Trophoblast cell (in vitro differentiated cells and primary cell): ENCODE results near the gene RBM26.

Experiments used
- DNase-seq, 2 donors: peaks; one replicate each; pipeline ENCODE4 v3.0.0-alpha.2; 2016
- H2AFZ ChIP-seq: 2 replicates; pipeline ENCODE4 v1.6.1; 2013; ENCODE audit warnings: low read length, moderate library complexity, mild to moderate bottlenecking; ENCODE audit not compliant: insufficient read depth, poor library complexity
- H2AK5ac ChIP-seq: 2 replicates; pipeline ENCODE4 v1.6.1; 2013; ENCODE audit warnings: mild to moderate bottlenecking, low read length
- H2BK120ac ChIP-seq: 2 replicates; pipeline ENCODE4 v1.6.1; 2013; ENCODE audit warnings: low read length, mild to moderate bottlenecking, moderate library complexity; ENCODE audit not compliant: insufficient read depth, poor library complexity
- H2BK12ac ChIP-seq: 2 replicates; pipeline ENCODE4 v1.6.1; 2013; ENCODE audit warnings: mild to moderate bottlenecking, low read length, moderate library complexity
- H2BK5ac ChIP-seq: 2 replicates; pipeline ENCODE4 v1.6.1; 2013; ENCODE audit warnings: low read length, low read depth, moderate library complexity, mild to moderate bottlenecking; ENCODE audit not compliant: poor library complexity
- H3K14ac ChIP-seq: 2 replicates; pipeline ENCODE4 v1.6.1; 2013; ENCODE audit warnings: mild to moderate bottlenecking, low read length
- H3K18ac ChIP-seq: 2 replicates; pipeline ENCODE4 v1.6.1; 2013; ENCODE audit warnings: mild to moderate bottlenecking, low read length
- H3K23ac ChIP-seq: 2 replicates; pipeline ENCODE4 v1.6.1; 2013; ENCODE audit warnings: low read length
- H3K27ac ChIP-seq: 2 replicates; pipeline ENCODE4 v1.5.1; 2013; ENCODE audit warnings: low read depth, mild to moderate bottlenecking, inconsistent platforms, low read length, moderate library complexity
- H3K27me3 ChIP-seq: 2 replicates; pipeline ENCODE4 v1.6.1; 2013; ENCODE audit warnings: inconsistent platforms, mild to moderate bottlenecking, low read length, moderate library complexity; ENCODE audit not compliant: insufficient read depth
- H3K36me3 ChIP-seq, 2 experiments: 1 replicate in 1 of 2; 2 replicates in 1 of 2; pipeline ENCODE4 v1.6.1; 2013; ENCODE audit warnings: low read length in 2 of 2, mild to moderate bottlenecking in 2 of 2, moderate library complexity in 1 of 2; ENCODE audit not compliant: insufficient read depth in 2 of 2, control insufficient read depth in 1 of 2
- H3K4ac ChIP-seq: 2 replicates; pipeline ENCODE4 v1.6.1; 2013; ENCODE audit warnings: low read depth, mild to moderate bottlenecking, low read length, moderate library complexity
- H3K4me1 ChIP-seq, 2 experiments: 1 replicate in 1 of 2; 2 replicates in 1 of 2; pipeline ENCODE4 v1.6.1; 2013; ENCODE audit warnings: low read length in 2 of 2, mild to moderate bottlenecking in 2 of 2, moderate library complexity in 1 of 2; ENCODE audit not compliant: insufficient read depth in 2 of 2, control insufficient read depth in 1 of 2
- H3K4me2 ChIP-seq: 2 replicates; pipeline ENCODE4 v1.6.1; 2013; ENCODE audit warnings: inconsistent platforms, mild to moderate bottlenecking, low read length, moderate library complexity
- H3K4me3 ChIP-seq: 2 replicates; pipeline ENCODE4 v1.5.1; 2013; ENCODE audit warnings: mild to moderate bottlenecking, low read depth, low read length, inconsistent platforms
- H3K79me1 ChIP-seq: one replicate; pipeline ENCODE4 v1.6.1; 2013; ENCODE audit warnings: low read length
- H3K79me2 ChIP-seq: 2 replicates; pipeline ENCODE4 v1.6.1; 2013; ENCODE audit warnings: low read length, mild to moderate bottlenecking; ENCODE audit not compliant: control insufficient read depth, insufficient read depth, poor library complexity
- H3K9ac ChIP-seq: 2 replicates; pipeline ENCODE4 v1.6.1; 2013; ENCODE audit warnings: mild to moderate bottlenecking, low read length
- H3K9me3 ChIP-seq: 2 replicates; pipeline ENCODE4 v1.6.1; 2013; ENCODE audit warnings: low read depth, mild to moderate bottlenecking, control low read depth, inconsistent platforms, low read length; ENCODE audit not compliant: insufficient read depth
- H4K12ac ChIP-seq: 2 replicates; pipeline ENCODE4 v1.6.1; 2013; ENCODE audit warnings: low read depth, mild to moderate bottlenecking, low read length, moderate library complexity
- H4K8ac ChIP-seq: 2 replicates; pipeline ENCODE4 v1.6.1; 2013; ENCODE audit warnings: low read depth, mild to moderate bottlenecking, low read length, moderate library complexity
- H4K91ac ChIP-seq: one replicate; pipeline ENCODE4 v1.6.1; 2013; ENCODE audit warnings: low read depth, mild to moderate bottlenecking, low read length, moderate library complexity
- WGBS: extraction: QIAGEN DNeasy Blood & Tissue Kit; methylation state at CpG from one replicate; pipeline ENCODE4 v1.1.7; 2013; ENCODE audit warnings: missing lambda C conversion rate; ENCODE audit not compliant: insufficient read length, insufficient coverage; ENCODE audit errors: extremely low coverage; 5-methylcytosine and 5-hydroxymethylcytosine counted together

RBM26 gene

GRCh38 chr13:79445968-79446645, 40.1 kb upstream of the RBM26 start:
- Histone ChIP-seq H3K9me3 (no peaks in the 10 kb centered on the region), H2BK12ac (no peak overlapping the region), H3K14ac (no peak overlapping the region), H3K79me2 (no peaks in the 10 kb centered on the region), H2BK120ac (no peak overlapping the region), H4K12ac (no peak overlapping the region), H3K27me3 (no peaks in the 10 kb centered on the region), H3K4me1 (no peaks in the 10 kb centered on the region), H3K23ac (no peak overlapping the region), H3K18ac (no peak overlapping the region), H3K4ac (no peak overlapping the region), H3K36me3 (no peaks in the 10 kb centered on the region), H3K9ac (no peak overlapping the region), H2BK5ac (no peak overlapping the region), H4K8ac (no peak overlapping the region), H3K4me2 (no peak overlapping the region), H3K79me1 (no peaks in the 10 kb centered on the region), H2AFZ (no peak overlapping the region), H3K27ac (no peak overlapping the region), H3K4me3 (no peak overlapping the region), H4K91ac (no peak overlapping the region), H2AK5ac (no peak overlapping the region)
- peak in 1 of 2 donors; percentile 14 for DNase-seq
- no CpG with 5 or more reads among the region's 11 CpGs for WGBS

GRCh38 chr13:79442706-79443105, 36.7 kb upstream of the RBM26 start:
- H3K27ac ChIP-seq: no peak overlapping the region
- H2BK5ac ChIP-seq: no peak overlapping the region
- no peak overlapping the region for H2BK12ac ChIP-seq
- H3K9me3 ChIP-seq: no peaks in the 10 kb centered on the region
- H3K18ac ChIP-seq: no peak overlapping the region
- H3K4me3 ChIP-seq: no peak overlapping the region
- no CpG with 5 or more reads among the region's 3 CpGs for WGBS
- H3K9ac ChIP-seq: no peak overlapping the region
- H2AK5ac ChIP-seq: no peak overlapping the region
- no peak overlapping the region for H2BK120ac ChIP-seq
- H4K12ac ChIP-seq: no peak overlapping the region
- H3K4me2 ChIP-seq: no peak overlapping the region
- no peak overlapping the region for H4K8ac ChIP-seq
- H3K4ac ChIP-seq: no peak overlapping the region
- H3K79me1 ChIP-seq: no peaks in the 10 kb centered on the region
- no peaks in the 10 kb centered on the region for H3K36me3 ChIP-seq
- H3K23ac ChIP-seq: no peak overlapping the region
- H4K91ac ChIP-seq: no peak overlapping the region
- no peaks in the 10 kb centered on the region for H3K27me3 ChIP-seq
- no peaks in the 10 kb centered on the region for H3K79me2 ChIP-seq
- DNase-seq: no peak
- H3K14ac ChIP-seq: no peak overlapping the region
- H2AFZ ChIP-seq: no peak overlapping the region
- no peaks in the 10 kb centered on the region for H3K4me1 ChIP-seq

- no peak overlapping the region for H2BK5ac ChIP-seq
- no peak overlapping the region for H3K18ac ChIP-seq
- no peak for DNase-seq
- H3K79me2 ChIP-seq: no peaks in the 10 kb centered on the region
- no peaks in the 10 kb centered on the region for H3K36me3 ChIP-seq
- H3K4me1 ChIP-seq: no peaks in the 10 kb centered on the region
- no peak overlapping the region for H4K12ac ChIP-seq
- no peak overlapping the region for H2BK120ac ChIP-seq
- no peak overlapping the region for H2AFZ ChIP-seq
- no peaks in the 10 kb centered on the region for H3K27me3 ChIP-seq
- H3K4me3 ChIP-seq: no peak overlapping the region
- H3K14ac ChIP-seq: no peak overlapping the region
- H3K4ac ChIP-seq: no peak overlapping the region
- WGBS: no CpG with 5 or more reads among the region's 1 CpG
- H3K9me3 ChIP-seq: no peaks in the 10 kb centered on the region
- H2BK12ac ChIP-seq: no peak overlapping the region
- H3K79me1 ChIP-seq: no peaks in the 10 kb centered on the region
- no peak overlapping the region for H3K9ac ChIP-seq
- H3K27ac ChIP-seq: no peak overlapping the region
- no peak overlapping the region for H4K91ac ChIP-seq
- no peak overlapping the region for H3K23ac ChIP-seq
- H3K4me2 ChIP-seq: no peak overlapping the region
- no peak overlapping the region for H4K8ac ChIP-seq
- no peak overlapping the region for H2AK5ac ChIP-seq
These were observed 36.2 kb upstream of the RBM26 start for GRCh38 chr13:79442221-79442620.

GRCh38 chr13:79440958-79441528, 35.0 kb upstream of the RBM26 start:
- H3K79me1 ChIP-seq: no peaks in the 10 kb centered on the region
- H2AFZ ChIP-seq: no peak overlapping the region
- no peak for DNase-seq
- H3K9me3 ChIP-seq: no peaks in the 10 kb centered on the region
- H3K23ac ChIP-seq: no peak overlapping the region
- H3K4me2 ChIP-seq: no peak overlapping the region
- no CpG with 5 or more reads among the region's 5 CpGs for WGBS
- no peak overlapping the region for H2BK12ac ChIP-seq
- no peak overlapping the region for H3K18ac ChIP-seq
- H3K27ac ChIP-seq: no peak overlapping the region
- no peaks in the 10 kb centered on the region for H3K79me2 ChIP-seq
- no peak overlapping the region for H3K4me3 ChIP-seq
- H2BK5ac ChIP-seq: no peak overlapping the region
- no peak overlapping the region for H3K4ac ChIP-seq
- H2AK5ac ChIP-seq: no peak overlapping the region
- H3K9ac ChIP-seq: no peak overlapping the region
- H2BK120ac ChIP-seq: no peak overlapping the region
- no peak overlapping the region for H4K12ac ChIP-seq
- H3K14ac ChIP-seq: no peak overlapping the region
- H3K27me3 ChIP-seq: no peaks in the 10 kb centered on the region
- no peaks in the 10 kb centered on the region for H3K36me3 ChIP-seq
- no peak overlapping the region for H4K8ac ChIP-seq
- no peaks in the 10 kb centered on the region for H3K4me1 ChIP-seq
- H4K91ac ChIP-seq: no peak overlapping the region
